Measurements from ENCODE around the gene PROK1.

- TF ChIP-seq, protein P1, sequence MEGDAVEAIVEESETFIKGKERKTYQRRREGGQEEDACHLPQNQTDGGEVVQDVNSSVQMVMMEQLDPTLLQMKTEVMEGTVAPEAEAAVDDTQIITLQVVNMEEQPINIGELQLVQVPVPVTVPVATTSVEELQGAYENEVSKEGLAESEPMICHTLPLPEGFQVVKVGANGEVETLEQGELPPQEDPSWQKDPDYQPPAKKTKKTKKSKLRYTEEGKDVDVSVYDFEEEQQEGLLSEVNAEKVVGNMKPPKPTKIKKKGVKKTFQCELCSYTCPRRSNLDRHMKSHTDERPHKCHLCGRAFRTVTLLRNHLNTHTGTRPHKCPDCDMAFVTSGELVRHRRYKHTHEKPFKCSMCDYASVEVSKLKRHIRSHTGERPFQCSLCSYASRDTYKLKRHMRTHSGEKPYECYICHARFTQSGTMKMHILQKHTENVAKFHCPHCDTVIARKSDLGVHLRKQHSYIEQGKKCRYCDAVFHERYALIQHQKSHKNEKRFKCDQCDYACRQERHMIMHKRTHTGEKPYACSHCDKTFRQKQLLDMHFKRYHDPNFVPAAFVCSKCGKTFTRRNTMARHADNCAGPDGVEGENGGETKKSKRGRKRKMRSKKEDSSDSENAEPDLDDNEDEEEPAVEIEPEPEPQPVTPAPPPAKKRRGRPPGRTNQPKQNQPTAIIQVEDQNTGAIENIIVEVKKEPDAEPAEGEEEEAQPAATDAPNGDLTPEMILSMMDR (optimal IDR thresholded peaks at IDR 0.05 in 1 of 3, IDR thresholded peaks at IDR 0.05 in 1 of 3, conservative IDR thresholded peaks at IDR 0.05 in 1 of 3; ENCODE audit: extremely low read depth in 1 of 3, insufficient read depth in 2 of 3, low read length in 3 of 3) = no peak
- TF ChIP-seq EZH2 (IDR thresholded peaks at IDR 0.05; ENCODE audit: low read length) = no peak
Observed at GRCh38 chr1:110438893-110439292, 12.1 kb upstream of the PROK1 start.

All from keratinocyte (primary cell).